ENCODE data around the gene EML1.
"Not testable (repeated sequence)": the region's sequence is repeated elsewhere in the genome, so short reads cannot be mapped to it uniquely, and the experiment has no call there.

EML1 gene

DNA sequence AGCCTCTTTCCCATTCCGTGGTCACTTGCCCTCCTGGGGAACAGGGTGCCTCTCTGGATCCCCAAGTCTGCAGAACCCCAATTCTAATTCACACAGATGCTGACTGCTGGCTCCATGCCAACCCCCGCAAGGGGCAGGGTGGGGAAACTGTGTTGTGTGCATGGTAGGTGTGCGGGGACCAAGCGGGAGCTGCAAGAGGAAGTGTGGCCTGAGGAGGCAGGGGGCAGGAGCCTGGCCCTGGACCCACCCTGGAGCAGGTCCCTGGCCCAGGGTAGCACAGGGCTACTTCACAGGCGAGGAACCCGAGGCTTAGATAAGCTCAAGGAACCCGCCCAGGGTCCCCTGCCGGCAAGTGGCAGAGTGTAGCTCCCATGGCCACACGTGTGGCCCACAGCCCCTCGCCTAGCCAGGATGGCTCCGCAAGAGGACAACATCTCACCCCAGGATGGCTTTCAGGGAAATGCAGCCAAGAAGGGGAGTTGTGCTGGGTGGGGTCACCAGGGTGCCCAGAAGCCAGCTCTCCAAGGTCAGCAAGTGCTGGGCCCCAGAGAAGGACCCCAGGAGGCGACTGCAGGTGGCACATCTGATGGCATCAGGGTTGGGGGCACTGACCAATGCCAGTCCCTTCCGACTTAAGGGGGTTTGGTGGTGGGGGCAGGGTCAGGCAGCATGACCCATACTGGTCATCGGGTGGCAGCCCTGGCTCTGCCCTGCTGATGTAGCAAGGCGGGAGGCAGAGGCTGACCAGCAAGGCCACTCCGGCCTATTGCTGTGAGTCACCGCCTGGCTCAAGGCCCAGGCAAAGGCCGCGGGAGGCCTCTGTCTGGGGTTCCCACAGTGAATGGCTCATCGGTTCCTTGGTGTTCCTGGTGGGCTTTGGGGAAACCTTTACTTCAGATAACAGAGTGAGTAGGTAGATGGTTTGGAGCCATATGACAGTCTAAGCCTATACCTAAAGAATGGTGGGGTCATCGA lies 37.3 kb upstream of the EML1 start:
- peak; percentile 84 for DNase-seq (ENCODE audit: low spot score)

DNA sequence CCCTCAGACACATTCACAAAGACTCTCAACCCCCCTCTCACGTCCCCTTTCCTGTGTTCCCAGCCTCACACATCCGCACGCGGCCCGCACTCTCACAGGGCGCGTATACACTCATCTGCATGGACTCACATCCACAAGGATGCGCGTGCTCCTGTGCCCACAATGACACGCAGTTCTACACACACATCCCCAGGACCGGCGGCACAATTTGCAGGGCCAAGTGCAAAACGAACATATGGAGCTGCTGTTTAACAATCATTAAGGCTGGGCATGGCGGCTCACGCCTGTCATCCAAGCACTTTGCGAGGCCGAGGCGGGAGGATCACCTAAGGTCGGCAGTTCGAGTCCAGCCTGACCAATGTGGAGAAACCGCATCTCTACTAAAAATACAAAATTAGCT lies 36.4 kb upstream of the EML1 start:
- DNase-seq (ENCODE audit: low spot score): no peak

DNA sequence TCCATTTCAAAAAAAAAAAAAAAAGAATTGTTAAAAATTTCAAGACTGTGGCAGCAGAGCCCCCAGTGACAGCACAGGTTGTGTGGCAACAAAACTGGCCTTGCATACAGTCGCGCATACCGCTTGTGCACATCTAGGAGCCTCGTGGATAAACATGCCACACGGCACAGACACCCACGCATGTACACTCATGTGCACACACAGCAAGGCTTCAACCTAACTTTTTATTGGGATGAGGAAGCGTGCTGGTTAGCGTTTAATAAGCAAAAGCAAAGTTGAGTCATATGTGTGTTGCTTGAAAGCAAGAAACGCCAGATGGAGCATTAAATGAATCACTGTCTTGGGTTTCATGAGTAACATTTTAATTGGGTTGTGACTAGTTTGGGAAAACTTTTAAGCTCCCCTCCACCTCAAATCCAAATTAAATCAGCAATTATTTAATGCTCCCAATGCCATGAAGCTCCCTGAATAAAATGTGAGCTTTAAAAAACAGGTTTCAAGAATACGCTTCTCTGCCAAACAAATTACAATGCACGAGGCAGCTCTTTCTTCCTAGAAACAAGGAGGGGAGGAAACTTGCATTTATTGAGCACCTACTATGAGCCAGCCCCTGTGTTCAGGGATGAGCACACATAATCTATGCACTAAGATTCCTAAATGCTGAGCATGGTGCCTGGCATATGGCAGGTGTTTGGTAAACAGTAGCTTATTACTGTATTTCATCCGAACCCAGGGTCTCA lies 35.7 kb upstream of the EML1 start:
- no peak for DNase-seq (ENCODE audit: low spot score)

DNA sequence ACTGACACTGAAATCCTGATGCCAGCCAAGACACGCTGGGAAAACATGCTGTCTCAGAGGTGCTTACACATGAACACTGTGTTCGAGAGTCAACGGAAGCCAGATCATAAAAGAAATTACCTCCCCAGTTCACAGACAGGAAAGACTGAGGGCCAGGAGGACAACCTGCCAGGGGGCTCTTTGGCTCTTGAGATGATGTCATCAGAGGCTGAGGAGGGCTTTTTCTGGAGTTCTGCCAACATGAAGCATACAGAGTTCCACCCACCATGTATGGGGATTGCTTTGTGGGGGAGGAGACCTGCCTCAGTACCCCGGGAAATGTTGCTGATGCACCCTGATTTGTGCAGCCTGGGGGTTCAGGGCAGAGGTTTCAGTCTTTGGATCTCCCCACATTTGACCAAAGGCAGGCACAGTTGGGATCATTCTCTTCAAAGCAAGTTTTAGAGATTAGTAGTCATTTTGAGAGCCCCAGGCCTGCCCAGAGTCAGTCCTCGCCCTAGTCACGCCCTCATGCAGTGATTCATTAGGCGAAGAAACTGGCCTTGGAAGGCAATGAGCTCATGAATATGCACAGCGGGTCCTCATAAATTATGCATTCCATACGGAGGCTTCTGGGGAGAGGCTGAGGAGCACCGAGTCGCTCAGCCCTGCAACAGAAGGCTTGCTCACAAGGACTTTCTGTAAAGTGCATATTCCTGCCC lies 34.9 kb upstream of the EML1 start:
- DNase-seq (ENCODE audit: low spot score): no peak

DNA sequence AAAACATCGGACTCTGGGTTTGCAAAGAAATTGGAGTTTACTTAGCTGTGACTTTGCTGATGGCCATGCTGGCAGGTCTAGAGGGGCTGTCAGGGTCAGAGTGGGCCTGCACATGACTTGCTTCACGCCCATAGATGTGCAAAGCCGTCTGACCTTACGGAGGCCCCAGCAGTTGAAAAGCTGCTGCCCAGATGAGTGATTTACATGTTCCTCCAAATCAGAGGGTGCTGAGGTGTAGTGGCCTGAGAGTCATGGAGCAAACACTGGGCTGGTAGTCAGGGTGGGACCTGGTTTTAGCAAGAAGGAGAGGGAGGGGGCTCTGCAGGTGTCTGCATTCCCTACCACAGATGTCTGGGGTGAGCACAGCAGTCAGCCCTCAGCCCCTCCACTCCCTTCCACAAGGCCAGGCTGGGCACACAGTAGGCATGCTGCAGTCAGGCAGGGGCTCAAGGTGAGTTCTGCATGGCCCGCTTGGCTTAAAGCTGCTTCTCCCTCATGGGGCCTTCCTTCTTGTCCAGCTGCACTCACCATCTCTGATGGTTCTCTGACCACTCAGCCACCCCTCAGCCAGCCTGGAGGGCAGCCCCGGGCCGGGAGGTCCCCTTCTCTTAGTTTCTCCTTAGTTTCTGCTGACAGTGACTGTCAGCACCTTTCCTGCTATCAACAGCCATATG lies 34.2 kb upstream of the EML1 start:
- no peak for DNase-seq (ENCODE audit: low spot score)

DNA sequence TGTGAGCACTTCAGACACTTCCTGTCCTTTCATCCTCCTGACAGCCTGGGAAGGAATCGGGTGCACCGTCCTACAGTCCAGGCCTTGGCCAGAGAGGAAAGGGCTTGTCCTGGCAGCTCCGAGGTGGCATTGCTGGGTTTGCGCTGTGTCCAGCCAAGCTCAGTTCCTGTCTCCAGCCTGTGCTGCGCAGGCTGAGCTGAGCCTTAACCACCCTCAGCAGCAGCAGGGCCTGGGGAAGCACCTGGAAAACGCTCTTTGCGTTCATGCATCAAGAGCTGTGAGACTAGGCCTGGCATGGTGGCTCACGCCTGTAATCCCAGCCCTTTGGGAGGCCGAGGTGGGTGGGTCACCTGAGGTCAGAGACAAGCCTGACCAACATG lies 33.7 kb upstream of the EML1 start:
- DNase-seq (ENCODE audit: low spot score): no peak

DNA sequence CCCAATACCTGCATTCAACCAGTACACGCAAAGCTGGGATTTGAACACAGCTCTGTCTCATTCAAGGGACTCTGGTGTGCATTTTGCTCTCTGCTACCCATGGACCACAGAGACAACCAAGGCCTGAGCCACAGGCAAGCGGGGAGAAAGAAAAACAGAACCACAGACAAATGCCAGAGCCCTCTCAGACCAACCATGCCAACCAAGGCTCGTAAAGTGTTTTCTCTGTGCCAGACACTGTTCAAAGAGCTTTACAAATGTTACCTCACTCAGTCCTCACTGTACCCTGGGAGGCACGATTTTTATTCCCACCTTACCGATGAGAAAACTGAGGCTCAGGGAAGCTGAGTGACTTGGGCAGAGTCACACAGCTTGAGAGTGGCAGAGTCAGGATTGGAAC lies 32.4 kb upstream of the EML1 start:
- no peak for DNase-seq (ENCODE audit: low spot score)

DNA sequence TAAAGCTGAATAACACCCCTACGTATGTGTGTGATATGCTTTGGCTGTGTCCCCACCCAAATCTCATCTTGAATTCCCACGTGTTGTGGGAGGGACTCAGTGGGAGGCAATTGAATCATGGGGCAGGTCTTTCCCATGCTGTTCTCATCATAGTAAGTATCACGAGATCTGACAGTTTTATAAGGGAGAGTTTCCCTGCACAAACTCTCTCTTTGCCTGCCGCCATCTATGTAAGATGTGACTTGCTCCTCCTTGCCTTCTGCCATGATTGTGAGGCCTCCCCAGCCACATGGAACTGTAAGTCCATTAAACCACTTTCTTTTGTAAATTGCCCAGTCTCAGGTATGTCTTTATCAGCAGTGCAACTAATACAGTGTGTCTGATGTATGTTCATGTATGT lies 30.3 kb upstream of the EML1 start:
- DNase-seq (ENCODE audit: low spot score): not testable (repeated sequence)

DNA sequence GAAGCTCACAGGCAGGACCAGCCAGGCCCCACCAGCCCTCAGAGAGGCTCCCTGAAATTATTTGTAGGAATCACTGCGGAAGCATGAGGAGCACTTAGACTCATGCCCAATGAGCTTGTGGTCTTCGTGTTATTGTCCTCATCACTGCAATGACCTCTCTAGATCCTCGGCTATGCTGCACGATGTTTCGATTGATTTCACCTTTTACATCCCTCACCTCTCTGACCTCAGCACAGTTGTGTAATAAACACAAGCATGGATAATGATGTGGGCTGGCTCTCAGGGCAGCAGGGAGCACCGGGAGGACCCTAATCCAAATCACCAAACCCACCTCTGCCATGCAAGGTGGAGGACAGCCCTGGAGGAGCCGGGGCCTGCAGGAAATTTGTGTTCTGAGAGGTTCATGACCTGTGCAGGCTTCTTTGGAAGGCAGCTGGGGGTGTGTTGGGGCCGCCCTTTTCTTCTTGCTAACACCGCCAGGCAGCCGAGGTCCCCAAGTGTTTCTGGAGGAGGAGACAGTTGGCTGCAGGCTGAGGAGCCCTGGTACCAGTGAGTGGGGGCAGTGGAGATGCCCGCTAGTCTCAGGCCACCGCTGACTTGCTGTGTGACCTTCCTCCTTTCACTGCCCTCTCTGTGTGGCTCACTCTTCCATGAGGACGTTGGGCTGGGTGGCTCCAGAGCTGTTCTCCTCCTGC lies 29.5 kb upstream of the EML1 start:
- no peak for DNase-seq (ENCODE audit: low spot score)

DNA sequence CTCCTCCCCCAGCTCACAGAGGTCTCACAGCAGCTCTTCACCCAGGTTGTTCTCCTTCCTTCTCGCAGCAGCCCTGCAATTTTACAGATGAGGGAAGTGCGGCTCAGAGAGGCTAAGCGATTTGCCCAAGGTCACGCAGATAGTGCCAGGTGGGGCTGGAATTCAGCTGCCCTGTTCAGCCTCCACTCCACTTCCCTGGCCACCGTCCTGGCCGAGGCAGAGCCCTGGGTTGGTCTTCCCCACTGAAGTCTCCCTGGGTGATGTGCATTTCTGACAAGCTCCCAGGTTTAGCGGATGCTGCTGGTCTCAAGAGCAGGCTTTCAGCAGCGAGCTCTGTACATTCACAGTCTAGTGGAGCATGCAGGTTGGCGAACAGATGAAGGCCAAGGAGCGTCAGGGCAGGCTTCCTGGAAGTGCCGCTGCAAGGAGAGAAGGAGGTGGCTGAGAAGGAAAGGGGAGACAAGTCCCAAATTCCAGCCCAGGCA lies 28.9 kb upstream of the EML1 start:
- DNase-seq (ENCODE audit: low spot score): no peak

DNA sequence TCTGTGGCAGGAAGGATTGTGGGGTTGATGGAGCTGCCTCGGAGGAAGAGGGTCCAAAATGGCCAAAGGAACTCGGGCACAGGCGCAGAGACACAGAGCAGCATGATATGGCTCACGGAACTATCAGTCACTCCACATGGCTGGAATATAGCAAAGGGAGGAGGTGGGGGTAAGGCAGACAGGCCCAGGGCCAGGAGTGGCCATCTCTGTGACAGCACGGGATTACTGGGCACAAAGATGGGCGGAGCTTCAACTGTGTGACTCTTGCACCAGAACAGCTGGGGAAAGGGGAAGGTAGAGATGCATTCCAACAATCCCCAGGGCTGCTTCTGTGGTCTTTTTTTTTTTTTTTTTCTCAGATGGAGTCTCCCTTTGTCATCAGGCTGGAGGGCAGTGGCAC lies 24.8 kb upstream of the EML1 start:
- DNase-seq (ENCODE audit: low spot score): no peak

DNA sequence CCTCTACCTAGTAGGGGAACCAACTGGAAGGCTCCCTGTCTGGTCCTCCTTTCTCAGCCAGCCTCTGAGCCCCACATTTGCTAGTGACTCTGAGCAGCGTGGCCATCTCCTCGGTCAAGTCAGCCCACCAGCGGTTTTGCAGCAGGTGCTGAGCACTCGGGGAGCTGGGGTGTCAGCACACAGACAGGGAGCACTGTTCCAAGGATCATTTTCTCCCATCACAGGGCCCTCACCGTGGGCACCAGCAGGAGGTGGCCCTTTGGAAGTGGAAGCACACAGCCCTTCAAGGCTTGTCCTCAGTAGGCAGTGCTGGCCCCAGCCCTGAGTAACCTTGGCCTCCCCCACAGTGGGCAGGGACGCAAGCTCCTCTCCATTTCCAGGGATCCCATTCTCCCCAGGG lies 24.1 kb upstream of the EML1 start:
- no peak for DNase-seq (ENCODE audit: low spot score)

DNA sequence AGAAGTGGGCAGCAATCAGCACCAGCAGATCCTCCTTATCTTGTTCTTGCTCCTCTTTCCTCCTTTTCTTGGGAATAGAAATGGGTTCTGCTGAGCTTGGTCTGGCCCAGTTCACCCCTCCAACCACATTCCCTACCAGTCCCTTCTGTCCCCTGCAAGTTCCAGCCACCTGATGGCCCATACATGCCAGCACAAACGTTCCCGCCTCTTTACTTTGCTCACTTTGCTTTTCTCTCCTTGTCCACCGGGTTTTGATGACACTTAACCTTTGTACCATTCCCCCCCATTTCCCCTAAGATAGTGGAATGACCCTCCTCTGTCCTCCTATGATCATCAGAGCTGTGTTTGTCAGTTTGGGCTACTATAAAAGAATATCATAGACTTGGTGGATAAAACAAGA lies 23.4 kb upstream of the EML1 start:
- DNase-seq (ENCODE audit: low spot score): no peak

DNA sequence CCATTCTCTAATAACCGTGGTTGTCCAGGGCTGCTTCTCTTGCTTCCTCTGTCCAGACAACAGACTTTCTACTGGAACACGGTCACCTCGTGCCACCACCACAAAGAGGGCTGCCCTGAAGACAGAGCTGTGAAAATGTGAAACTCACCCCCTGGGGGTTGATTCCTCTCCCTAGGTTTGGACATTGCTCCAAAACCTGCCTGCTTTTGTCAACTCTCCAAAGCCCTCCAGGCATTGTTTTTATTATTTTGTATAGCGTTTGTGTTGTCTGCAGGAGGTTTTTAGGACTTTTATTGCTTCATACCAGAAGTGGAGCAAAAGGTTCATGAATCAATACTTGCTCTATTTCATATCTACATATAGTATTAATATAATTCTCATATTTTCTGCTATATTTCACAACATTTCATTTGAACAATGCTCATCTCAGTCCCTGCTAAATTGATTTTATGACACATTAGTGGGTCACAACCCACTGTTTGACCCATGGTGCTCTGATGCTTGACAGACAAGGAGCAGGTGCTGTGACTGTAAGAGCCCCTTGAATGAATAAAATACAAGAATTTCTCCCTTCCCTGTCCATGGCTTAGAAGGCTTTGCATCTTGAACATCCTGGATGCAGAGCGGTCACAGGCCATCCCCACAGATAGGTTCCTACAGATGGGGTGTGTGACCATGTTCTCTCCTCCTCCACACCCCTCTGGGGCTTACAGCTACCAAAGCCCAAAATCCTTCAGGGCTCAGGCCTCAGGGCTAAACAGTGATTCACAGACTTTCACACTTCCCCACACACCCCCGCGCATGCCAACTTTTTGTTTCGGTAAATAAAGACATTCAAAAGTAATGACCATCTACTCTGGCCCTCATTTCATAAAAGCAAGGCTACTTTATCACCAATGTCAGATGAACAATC lies 20.6 kb upstream of the EML1 start:
- DNase-seq (ENCODE audit: low spot score): no peak

DNA sequence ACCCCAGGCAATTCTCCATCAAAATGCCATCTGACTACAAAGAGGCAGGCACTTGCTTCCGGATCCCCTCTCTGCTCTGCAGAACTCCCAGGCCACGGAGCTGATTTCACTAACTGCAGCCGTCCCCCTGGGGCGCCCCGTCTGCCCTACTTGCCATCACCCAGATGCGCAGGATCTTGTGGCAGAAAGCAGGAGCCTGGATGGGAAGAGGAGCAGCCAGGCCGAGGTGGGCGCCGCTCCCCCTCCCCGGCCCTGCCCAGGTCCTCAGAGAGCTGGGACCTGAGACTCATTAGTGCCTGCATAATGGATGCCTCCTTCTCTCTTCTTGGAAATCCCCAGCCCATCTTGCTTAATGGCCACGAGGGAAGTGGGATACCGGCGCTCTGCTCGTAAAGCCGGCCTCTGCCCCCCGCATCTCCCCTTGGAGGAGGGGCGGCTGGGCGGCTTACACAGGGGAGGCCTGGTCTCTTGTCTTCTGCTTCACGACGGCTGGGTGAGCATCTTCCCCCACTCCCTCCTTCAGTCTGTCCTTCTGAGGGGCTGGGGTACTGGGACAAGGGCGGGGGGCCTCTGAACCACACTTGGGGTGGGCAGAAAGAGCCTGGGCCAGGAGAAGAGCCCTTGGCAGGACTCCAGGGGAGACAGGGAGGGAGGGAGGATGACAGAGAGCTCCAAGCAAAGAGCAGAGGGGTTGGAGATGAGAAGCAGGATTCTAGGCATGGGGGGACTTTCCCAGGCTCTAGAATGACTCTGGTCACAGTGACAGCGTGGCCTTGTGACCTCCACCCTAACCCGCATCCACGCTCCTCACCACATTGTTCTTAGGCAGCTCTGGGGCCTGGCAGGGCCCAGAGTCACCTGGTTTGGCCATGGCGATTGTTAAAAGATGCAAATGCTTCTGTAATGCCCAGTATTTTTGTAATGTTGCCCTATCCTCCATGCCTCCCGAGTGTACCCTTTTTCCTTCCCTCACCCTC lies 19.4 kb upstream of the EML1 start:
- no peak for DNase-seq (ENCODE audit: low spot score)

DNA sequence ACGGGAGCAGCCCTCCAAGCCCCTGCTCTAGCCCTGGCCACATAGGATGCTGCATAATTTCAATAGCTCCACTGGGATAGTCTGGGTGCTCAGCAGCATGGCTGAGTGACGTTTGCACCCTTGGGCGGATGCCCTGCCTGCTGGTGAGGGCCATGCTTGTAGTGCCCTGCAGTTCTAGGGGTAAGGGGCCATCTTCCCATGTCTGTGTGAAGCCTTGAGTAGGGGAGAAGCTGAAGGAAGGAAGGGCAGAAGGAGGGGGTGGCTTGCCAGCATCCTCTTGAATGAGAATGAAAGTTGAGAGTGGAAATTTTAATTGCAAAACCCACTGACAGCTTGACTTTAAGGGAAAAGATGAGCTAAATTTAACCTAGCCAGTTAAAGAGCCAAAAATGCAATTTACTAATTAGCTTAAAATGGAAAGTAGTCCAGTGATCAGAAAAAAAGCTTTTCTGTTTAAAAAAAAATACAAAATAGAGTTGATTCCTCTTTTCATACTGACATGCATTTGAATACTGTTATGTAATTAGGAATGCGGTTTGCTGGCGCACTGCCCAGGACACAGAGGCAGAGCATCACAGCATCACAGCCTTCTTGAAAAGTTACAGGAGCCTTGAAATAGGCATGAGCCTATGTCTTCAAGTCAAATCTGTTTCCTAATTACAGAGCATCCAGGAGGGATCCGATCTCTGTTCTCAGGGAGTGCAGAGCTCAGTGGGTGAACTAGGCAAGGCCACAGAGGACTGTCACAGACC lies 18.5 kb upstream of the EML1 start:
- no peak for DNase-seq (ENCODE audit: low spot score)

DNA sequence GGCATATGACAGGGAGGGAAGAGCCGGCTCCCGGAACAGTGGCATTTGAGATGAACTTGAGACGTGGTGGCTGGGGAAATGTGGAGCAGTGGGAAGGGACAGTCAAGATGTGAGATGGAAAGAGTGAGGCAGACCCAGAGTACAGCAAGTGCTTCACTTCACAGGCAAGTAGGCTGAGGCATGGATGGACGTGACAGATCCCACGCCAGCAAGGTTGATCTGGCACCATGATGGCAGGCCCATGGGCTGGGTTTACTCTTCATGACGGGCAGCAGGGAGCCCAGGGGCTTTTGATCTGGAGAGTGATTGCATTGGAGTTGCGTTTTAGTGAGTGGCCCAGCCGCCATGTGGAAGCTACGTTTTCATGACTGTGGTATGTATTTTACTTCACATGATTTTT lies 17.9 kb upstream of the EML1 start:
- DNase-seq (ENCODE audit: low spot score): no peak

DNA sequence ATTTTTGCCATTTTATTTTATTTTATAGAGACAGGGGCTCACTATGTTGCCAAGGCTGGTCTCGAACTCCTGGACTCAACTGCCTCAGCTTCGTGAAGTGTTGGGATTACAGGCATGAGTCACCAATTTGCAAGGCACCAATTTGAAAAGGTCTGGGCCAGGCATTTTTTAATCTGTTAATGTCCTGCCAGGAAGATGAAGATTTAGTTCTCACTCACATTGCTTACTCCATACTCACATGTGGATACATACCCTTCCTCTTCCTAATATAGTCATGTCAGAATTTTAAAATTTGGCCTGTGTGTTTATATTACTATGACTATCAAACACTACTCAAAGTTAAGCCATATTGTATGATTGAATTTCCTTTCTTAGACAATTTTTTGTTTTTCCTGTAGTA lies 15.3 kb upstream of the EML1 start:
- DNase-seq (ENCODE audit: low spot score): no peak

Data from pons (tissue), 1 donor.